Activated T-cell treated with anti-CD3 and anti-CD28 coated beads, Interleukin-2, amount 50 U/mL, for 48 hours (primary cell): ENCODE results near the gene RCAN2.

Source experiments
- DNase-seq, 2 experiments: peaks; one replicate each; pipeline ENCODE4 v3.0.0-alpha.2; 2020

Gene RCAN2

DNA sequence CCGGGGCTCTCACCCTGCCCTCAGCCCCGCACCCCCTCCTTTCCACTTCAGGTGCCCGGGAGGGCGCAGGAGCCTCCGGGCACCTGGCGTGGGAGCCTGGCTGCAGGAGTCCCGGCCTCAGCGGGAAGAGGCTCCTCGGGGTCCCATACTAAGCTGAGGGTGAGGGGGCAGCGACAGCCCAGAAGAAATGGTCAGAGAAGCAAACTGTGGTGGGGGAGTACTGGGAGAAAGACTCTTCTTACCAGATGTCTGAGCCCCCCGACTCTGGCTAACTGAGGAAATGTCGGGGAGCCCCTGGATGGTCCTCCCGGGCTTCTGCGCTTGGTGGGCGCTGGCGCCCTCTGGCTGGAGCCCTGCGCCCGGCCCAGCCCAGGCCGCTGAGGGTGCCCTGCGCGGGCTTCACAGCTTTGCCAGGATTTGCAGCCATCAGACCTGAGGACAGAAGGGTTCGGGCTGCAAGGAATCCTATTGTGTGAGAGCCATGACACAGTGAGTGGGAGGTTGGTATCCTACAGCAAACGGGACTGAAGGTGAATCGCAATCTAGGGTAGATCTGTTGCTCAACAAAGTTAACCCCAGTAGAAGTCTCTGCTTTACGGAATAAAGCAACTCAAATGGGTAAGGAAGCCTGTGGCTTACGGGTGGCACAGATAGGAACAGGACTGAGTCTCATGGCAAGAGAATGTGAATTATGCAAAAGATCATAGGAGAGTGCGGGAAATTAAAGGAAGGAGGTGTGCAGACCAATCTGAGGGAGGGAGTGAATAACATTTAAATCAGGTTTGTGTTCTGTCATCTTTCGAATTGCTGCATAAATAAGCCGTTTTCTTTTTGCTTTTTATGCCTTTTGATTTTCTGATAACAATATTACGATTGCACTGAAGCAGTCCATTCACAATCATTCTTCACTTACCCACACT is 639 bp upstream of the RCAN2 start:
- peak; percentile 33 to 41 for DNase-seq

DNA sequence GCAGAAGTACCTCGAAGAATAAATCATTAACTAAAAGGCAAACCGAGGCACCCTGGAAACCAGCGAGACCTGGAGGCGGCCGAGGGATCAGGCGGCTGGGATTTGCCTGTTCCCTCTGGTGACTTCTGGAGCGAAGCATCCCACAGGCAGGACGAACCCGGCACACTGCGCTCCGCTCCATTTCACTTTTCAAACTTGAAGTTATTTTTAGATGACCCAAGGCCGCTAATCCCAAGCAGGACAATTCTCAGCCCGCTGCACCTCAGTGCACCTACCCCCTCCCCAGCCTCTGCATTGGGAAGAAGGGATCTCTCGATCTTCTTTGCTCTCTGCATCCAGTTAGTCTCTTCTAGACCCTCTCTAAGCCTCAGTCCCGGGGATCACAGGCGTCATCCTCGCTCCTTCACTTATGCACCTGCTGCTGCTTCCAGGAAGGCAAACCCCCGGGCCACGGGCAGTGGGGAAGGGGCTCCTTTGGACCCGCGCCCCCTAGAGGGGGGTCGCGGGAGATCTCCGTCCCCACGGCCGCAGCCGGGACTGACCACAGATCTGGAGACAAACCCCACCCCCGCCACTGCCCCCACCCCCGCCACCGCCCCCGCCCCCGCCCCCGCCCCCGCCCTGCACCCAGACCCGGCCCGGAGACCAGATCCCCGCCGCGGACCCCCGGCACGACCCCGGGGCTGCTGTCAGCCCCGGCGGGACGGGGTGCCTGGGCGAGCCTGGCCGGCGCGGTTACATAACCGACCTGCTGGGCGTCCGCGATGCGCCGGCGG is 636 bp downstream of the RCAN2 start:
- DNase-seq = peak in 1 of 2 experiments; percentile 14

DNA sequence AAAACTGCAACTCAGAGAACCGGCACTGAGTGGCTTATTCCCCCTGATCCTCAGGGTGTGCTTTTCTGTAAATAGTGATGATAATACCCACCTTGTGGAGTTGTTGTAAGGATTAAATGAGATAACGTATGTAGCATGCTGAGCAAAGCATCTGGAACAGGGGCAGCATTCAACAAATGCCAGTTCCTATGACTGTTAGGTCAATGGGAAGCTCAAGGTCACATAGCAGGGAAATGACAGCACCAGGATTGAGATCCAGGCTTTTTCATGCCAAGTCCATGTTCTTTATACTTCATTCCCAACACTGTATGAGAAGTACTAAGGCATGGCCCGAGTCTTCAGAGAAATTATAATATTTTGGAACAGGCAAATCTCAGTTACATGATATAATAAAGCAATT is 5.1 kb downstream of the RCAN2 start:
- no peak for DNase-seq

DNA sequence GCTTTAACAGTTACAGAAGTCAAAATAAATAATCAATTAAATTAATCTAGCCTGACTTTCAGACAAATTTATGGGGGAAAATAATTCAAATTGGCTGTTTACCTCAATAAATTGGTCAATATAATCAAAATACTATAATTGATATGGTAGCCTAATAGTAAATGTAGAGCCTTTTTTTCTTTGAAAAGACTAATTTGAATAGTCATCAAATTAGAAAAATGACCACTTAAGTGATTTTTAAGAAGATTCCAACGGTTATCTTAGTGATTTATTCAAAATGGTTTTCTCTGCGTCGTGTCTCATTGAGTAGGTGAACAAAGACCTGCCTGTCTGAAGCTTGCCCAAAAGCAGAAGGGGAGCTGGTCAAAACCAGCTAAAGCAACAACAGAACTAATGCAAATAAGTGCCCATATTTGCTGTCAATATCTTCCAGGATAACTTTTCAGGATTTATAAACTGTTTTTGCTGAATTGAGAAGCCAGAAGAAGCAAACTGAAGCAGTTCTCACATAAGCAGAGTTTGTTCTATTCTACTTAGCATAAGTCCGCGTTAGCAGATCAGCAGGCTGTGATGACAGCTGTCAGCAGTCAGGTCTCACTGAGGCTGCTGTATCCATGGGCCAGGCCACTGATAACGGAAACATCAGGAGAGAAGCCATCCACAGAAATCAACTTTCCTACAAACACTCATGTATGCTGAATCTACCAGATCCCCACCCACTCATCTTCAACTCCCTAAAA is 7.0 kb downstream of the RCAN2 start:
- DNase-seq = no peak

DNA sequence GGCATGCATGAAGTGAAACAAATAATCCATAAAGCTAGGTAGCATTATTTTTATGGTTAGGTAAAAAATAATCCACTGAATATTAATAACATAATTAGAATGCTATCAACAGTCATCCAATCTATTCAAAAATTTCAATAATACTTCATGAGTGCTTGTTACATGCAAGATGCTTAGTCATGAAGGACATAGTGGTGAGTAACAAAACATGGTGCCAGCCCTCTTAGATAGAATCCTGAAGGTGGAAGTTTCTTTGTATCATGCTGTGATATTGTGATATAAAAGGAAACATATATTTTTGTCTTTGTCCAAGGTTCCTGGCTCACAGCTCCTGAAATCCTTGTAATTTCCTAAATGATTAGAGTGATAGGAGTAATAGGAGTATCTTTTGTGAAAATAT is 14.9 kb downstream of the RCAN2 start:
- no peak for DNase-seq

DNA sequence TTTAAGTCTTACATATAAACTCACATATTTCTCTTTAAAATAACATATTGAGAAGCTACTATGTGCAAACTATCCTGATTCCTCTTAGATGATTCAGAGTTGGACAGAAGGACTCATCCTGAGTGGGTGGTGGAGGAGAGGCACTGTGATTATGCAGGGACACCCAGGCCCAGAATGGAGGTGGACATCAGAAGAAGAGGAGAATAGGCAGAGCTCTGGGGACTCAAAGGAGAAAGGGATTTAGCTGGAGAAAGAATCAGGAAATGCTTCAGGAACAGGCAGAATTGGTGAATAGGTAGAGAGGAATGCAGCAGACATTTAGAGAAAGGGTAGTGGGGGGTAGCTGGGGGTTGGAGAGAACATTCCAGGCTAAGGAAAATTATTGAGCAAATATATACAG is 17.4 kb downstream of the RCAN2 start:
- DNase-seq = no peak

DNA sequence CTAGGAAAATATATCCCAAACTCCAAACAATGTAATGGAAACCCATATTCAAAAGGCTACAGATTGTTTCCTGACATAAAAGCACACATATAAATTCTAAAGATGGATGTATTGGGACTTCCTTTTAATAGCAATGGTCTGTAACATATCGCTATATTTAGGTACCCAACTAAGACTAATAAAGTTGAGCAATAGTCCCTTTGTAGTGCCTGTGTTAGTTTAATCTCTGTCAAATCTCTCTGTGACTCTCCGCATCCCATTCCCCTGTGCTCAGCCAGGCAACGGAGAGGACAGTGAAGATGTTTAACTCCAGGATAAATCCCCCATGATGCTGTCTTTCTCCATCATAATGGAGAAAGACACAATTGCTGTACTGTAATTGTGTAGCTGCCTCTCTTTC is 19.0 kb downstream of the RCAN2 start:
- DNase-seq = no peak

DNA sequence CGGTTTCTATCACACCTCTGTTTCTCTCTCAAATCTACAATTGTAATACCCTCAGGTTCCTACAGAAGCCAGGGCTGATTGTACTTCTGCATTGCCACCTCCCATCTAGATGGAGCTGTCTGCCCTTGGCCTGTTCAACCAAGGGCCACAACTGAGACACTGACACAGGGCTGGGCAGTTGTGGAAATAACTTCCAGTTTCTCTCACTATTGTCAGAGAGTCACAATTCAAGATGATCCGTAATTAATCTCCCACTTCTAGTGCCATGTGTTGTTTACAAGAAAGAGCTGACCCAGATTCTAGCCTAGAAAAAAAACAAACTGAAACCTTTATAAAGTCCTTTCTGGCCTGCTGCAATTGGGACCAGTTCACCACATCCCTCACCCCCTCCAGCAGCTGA is 22.2 kb downstream of the RCAN2 start:
- DNase-seq = no peak

DNA sequence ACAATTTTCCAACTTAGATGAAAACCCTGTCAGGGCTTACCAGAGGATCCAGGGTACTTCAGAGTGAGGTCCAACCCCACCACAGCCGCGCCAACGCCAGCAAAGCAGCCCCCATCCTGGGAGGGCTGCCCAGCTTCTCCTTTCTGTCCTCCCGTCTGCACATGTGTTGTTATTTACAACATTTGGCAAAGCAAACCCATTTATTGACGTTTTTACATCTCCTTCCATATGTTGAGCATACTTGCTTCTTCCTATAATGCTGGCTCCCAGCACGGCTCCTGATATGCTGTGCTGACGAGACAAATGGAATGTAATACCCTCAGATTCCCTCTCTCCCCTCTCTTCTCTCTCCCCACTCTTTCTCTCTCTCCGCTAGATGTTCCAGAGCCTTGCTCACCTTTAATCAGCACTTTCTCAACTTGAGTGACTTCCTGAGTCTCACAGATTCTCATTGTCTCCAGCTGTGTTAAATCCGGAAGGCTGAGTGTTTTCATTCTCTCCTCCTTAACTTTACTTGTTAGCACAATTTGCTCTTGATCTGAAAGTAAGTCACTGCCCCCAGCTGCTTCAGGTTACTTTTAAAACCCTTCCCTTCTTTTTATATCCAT is 22.7 kb downstream of the RCAN2 start:
- DNase-seq = no peak

DNA sequence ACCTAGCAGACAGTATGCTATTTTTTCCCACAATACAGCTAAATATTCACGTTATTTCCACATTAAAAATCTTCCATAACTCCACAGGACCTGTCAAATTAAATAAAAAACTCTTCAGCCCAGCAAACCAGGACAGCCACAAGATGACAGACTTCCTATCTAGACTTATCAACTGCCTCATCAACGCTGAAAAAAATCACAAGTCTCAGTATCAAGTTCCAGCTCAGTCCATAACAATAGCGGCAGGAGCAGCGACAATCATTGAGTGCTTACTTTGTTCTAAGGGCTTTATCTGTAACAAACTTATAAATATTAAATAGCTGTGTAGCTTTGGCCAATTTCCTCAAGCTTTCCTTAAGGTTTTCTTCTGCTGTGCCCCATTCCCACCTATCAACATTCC is 24.7 kb downstream of the RCAN2 start:
- DNase-seq = no peak

DNA sequence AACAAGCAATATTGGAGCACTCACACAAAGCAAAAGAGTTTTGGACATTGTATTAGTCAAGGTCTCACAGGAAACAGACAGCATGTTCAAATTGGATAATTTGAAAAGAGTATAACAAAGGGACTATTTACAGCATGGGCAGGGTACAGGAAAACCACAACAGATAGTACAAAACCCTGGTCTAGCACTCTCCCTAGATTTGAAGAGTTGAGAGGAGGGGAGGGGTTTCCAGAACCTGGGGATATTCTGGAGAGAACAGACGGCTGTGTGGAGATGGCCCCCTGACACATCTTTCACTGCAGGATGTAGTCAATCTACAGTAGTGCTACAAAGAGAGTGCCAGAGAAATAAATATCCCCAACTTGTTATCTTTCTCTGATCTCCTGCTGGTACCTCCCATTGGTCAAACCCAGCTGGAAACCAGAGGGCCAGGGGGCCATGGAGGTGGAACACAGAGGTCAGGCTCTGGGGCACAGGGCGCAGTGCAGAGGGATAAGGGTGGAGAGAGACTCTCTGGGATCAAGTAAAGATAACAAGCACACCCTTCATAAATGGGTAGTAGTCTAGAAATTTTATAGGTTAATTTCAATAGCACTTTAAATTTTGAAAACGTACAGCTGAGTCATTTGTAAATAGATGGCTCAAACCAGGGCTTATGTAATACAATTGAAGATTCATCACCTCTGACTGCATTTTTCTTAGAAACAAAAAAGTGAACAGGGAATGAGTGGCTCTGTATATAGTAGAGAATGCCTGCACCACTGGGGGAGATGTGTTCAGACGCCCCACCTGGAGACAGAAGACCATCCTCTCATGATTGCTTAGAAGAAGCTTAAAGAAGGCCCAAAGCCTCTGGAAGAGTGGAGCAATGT is 25.7 kb downstream of the RCAN2 start:
- no peak for DNase-seq

DNA sequence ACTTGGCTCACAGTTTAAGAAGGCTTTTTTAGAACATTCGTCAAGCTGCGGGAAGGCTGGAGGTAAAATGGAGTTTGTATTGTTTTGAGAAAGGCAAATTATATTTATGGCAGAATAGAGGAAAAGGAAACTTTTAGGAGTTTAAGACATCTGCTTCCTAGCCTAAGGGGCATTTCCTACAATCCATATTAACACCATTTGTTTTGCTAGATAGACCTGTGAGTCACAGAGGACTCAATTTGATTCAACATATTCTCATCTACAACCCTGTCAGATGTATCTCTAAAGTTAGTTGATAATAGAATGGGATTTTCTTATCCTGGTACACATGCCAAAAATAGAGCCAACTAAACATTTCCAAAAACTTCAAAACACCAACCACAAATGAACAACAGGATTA is 35.0 kb downstream of the RCAN2 start:
- DNase-seq = no peak

DNA sequence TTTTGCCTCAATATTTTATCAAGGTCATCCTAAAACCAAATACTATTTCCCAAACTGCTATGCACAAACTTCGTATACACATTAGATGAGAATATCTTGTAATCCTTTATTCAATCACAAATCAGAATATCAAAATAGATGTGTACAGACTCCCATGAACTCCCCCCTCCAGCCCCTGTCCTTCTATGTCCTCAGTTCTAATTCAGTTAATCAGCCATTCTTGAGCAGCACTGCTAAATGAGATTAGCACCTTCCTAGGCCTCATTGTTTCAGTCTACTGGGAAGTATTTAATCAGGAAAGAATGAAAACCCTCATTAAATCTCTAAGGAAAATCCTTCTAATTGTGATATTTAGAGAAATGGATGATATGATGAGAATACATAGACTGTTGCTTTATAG is 36.6 kb downstream of the RCAN2 start:
- no peak for DNase-seq

DNA sequence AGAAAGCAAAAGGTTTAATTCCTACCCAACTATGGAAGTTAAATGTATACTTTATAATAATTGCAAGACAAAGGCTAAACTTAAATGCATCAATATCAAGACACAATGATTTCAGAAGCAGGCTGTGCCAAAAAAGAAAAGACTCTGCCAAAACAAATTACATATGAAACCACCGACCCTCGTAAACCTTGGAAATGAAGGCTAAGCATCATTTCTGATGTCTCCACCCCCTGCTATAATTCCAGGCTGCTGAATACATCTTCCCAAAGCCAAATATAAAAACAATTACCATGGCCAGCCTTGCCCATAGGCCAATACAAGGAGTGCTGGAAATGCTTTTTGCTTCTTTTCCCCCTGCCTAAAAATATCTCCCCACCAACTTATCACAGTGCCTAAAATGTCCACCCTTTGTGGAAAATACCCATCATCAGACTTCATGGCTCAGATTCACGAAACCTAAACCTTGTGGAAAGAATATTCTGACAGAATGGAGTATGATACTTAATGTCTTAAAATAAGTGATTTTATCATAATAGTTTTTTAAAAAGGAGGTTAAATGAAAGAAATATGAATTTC is 37.4 kb downstream of the RCAN2 start:
- DNase-seq = no peak

DNA sequence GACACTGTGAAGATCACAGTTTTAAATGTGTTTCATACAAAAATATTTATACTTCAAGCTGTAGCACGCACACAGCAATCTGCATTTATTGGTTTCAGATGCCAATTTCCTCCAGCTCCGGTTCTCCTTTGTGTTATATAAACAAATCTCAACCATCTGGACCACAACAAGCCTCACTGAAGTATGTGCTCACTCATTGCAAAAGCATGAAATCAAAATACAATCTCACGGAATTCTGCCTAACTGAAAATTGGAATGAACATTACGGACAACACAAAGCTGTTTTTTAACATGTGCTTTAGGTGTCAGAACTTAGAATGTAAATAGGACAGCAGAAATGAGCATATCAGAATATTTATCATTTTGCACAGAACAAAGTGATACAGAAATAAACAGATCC is 38.0 kb downstream of the RCAN2 start:
- DNase-seq = no peak

DNA sequence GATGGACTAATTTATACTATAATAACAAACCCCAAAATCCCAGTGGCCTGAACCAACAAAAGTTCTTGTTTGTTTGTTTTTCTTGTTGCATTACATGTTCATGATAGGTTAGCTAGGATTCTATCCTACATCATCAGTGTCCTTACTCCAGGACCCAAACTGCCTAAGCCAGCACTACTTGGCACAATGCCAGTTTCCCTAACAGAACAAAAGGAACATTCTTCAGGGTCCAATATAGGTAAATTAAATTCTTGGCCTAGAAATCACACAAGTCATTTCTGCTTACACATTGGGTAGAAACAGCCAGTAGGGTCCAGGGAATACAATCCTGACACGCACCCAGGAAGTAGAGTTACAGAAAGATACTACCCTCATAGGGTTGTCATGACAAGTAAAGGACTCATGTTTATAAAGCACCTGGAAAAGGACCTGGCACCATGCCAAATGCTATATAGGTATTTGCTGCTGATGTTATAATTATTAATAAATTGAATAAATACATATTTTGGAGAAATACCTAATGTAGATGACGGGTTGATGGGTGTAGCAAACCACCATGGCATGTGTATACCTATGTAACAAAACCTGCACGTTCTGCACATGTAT is 38.8 kb downstream of the RCAN2 start:
- DNase-seq = no peak

DNA sequence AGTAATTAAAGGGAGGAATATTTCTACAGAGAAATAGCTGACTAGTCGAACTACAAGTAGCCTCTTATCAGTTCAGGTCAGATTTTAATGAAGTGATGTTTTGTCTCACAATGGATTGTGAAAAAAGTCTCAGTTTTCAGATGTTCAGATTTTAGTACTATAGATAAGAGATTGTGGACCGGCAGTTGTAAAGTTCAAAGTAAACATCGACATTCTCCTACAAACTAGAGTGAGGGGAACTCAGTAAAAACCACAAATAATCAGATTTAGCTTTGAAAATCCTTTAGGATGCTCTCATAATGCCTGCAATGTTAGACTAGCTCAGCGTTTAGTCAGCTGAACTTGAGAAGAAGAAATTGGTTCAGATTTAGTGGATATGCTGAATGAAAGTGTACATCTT is 39.9 kb downstream of the RCAN2 start:
- DNase-seq = no peak

DNA sequence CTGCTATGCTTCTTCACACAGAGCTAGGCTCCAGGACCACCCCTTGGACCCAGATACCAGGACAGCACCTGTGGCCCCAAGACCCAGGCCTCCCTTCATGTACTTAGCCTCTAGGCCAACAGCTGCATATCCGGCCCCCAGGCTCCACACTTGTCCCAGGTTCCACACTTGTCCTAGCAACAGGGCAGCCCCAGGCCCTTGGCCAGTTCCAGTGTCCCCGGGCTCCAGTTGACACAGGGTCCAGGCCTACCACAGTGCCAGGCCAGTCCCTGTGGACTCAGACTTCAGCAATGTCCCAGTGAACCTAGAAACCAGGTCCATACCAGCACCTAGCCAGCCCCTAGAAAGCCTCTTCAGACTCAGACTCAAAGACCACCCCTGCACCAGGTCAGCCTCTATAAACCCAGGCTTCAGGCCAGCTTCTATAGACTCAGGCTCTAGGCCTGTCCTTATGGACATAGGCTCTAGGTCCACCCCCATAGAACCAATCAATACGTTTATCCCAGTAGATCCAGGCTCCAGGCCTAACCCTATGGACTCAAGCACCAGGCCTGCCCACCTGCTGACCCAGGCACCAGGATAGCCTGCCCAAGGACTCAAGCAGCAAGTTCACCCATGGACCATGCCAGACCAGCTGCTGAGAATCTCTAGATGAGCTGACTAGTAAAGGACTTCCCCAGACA is 46.3 kb downstream of the RCAN2 start:
- DNase-seq = no peak

DNA sequence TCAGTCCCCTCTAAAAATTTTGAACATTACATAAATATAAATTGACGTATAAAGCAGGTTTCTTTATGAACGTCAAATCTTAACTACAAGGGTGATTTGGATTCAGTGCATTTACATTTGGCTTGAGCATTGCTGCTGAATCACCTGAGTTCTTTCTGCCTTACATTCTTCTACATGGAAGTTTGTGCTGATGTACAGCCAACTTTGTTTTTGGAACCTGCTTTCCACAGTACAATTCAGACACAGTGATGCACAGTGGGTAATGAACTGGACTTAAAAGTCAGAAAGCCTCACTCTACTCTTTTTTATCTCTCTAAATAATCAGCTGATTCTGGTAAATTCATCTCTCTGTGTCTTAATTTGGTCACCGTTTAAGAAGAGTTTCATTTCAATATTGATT is 47.6 kb downstream of the RCAN2 start:
- no peak for DNase-seq

DNA sequence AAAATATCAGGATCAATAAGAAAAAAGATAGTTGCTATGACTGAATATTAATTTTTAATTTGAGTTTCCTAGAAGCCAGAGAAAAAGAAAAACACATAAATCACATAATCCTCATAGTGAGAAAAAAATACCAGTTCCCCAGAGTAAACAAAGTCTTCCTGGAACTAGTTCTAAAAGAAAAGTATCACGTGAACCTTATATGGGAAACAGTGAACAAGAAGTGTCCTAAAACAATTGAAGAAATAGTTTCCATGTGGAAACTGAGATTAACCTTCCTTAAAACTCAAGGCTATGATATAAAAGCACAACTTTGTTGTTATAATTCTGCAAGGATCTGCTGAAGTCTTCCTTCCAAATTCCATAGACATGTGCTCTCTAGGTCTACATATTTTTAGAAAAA is 50.6 kb downstream of the RCAN2 start:
- no peak for DNase-seq

DNA sequence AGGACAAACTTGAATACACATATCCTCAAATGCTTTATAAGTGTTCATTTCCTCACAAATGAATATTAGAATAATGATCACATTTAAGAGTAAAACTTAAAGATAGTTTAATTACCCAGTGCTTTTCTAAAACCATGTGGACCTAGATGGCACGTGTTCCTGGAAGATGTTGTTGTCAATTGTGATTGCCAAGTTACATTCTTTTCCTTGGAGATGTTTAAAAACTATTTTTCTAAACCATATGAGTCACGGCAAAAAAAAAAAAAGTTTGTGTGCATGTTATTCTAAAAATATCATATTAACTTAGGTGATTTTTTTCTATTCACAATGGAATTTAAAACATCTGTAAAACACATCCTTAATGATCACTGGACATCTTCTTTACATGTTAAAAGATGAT is 51.1 kb downstream of the RCAN2 start:
- no peak for DNase-seq
